H1 (cell line): ENCODE data around the gene TMEM221. TPM values are rescaled to one million over a fixed set of nuclear protein-coding genes. Genes with fewer than 3 reads are reported as not detected.

Experiments used
- BRCA1 ChIP-seq: IDR thresholded peaks from 2 replicates; pipeline ENCODE4 v1.6.1; 2012; ENCODE audit warnings: low read depth, low read length, improper control_type of control experiment
- CBX5 ChIP-seq: fragments of 300-800, 300-1000 bp; sonication (generic); IDR thresholded peaks from 2 replicates; pipeline ENCODE4 v1.7.1; 2016; ENCODE audit warnings: antibody characterized with exemption, low read length, low read depth
- CBX8 ChIP-seq: fragments of 300-800, 300-1000 bp; sonication (generic); IDR thresholded peaks from 2 replicates; pipeline ENCODE4 v1.7.1; 2016; ENCODE audit warnings: low read depth, low read length, borderline replicate concordance
- CEBPB ChIP-seq: IDR thresholded peaks from 2 replicates; pipeline ENCODE4 v1.6.1; 2012; ENCODE audit warnings: low read depth, low read length
- EGR1 ChIP-seq: IDR thresholded peaks from 2 replicates; pipeline ENCODE4 v1.6.1; 2011; ENCODE audit warnings: low read depth, low read length, borderline replicate concordance
- EP300 ChIP-seq, 2 experiments: IDR thresholded peaks; 1 replicate in 1 of 2; 2 replicates in 1 of 2; pipeline ENCODE4 v1.6.1; 2011 to 2012; ENCODE audit warnings: low read depth in 2 of 2, low read length in 2 of 2, mild to moderate bottlenecking in 2 of 2, borderline replicate concordance in 1 of 2, inconsistent platforms in 1 of 2, moderate library complexity in 1 of 2
- EZH2 ChIP-seq: fragments of 200-600 bp; sonication (generic); IDR thresholded peaks from 2 replicates; pipeline ENCODE4 v1.7.1; 2012; ENCODE audit warnings: low read depth, mild to moderate bottlenecking, moderate library complexity, low read length, inconsistent platforms; ENCODE audit not compliant: severe bottlenecking
- JUN ChIP-seq: IDR thresholded peaks from 2 replicates; pipeline ENCODE4 v1.6.1; 2011; ENCODE audit warnings: low read depth, mild to moderate bottlenecking, improper control_type of control experiment, low read length
- KDM1A ChIP-seq: fragments of 200-600, 300-600 bp; sonication (generic); IDR thresholded peaks from 2 replicates; pipeline ENCODE4 v1.7.1; 2016; ENCODE audit warnings: mild to moderate bottlenecking, low read length, borderline replicate concordance
- MAFK ChIP-seq: IDR thresholded peaks from 2 replicates; pipeline ENCODE4 v1.6.1; 2012; ENCODE audit warnings: low read depth, mild to moderate bottlenecking, improper control_type of control experiment, low read length
- NANOG ChIP-seq: IDR thresholded peaks from 2 replicates; pipeline ENCODE4 v1.6.1; 2011; ENCODE audit warnings: low read length, low read depth, mild to moderate bottlenecking, inconsistent platforms; ENCODE audit not compliant: insufficient read depth, poor library complexity, severe bottlenecking
- PHF8 ChIP-seq: fragments of 200-600 bp; sonication (generic); conservative IDR thresholded peaks from 2 replicates; pipeline ENCODE4 v1.7.1; 2012; ENCODE audit warnings: low read depth, mild to moderate bottlenecking, inconsistent platforms, low read length, moderate library complexity
- POLR2A ChIP-seq, 2 experiments: IDR thresholded peaks; 1 replicate in 1 of 2; 2 replicates in 1 of 2; pipeline ENCODE4 v1.6.1; 2011; ENCODE audit warnings: low read depth in 2 of 2, low read length in 2 of 2, mild to moderate bottlenecking in 2 of 2; ENCODE audit errors: control extremely low read depth in 1 of 2
- RBBP5 ChIP-seq: IDR thresholded peaks from 2 replicates; pipeline ENCODE4 v1.7.1; 2012; ENCODE audit warnings: low read depth, mild to moderate bottlenecking, inconsistent platforms, low read length, moderate library complexity, borderline replicate concordance
- RXRA ChIP-seq: IDR thresholded peaks from 2 replicates; pipeline ENCODE4 v1.6.1; 2011; ENCODE audit warnings: low read depth, mild to moderate bottlenecking, low read length, moderate library complexity; ENCODE audit not compliant: insufficient read depth
- SAP30 ChIP-seq: fragments of 300-600 bp; sonication (generic); IDR thresholded peaks from 2 replicates; pipeline ENCODE4 v1.7.1; 2012; ENCODE audit warnings: low read length, moderate library complexity, mild to moderate bottlenecking, inconsistent platforms; ENCODE audit not compliant: insufficient read depth, insufficient replicate concordance
- SIN3A ChIP-seq, 2 experiments: IDR thresholded peaks in 1 of 2; conservative IDR thresholded peaks in 1 of 2; 2 replicates each; pipeline ENCODE4 v1.6.1; 2011 to 2012; ENCODE audit warnings: low read length in 2 of 2, improper control_type of control experiment in 1 of 2, low read depth in 1 of 2, mild to moderate bottlenecking in 1 of 2
- SP2 ChIP-seq: IDR thresholded peaks from 2 replicates; pipeline ENCODE4 v1.6.1; 2012; ENCODE audit warnings: mild to moderate bottlenecking, low read length, inconsistent platforms
- SRF ChIP-seq: IDR thresholded peaks from 2 replicates; pipeline ENCODE4 v1.6.1; 2011; ENCODE audit warnings: mild to moderate bottlenecking, low read depth, low read length, moderate library complexity
- TAF7 ChIP-seq: optimal IDR thresholded peaks from 2 replicates; pipeline ENCODE3; 2011; ENCODE audit warnings: low read depth, mild to moderate bottlenecking, inconsistent platforms, low read length, moderate library complexity, borderline replicate concordance
- USF2 ChIP-seq: IDR thresholded peaks from 2 replicates; pipeline ENCODE4 v1.6.1; 2011; ENCODE audit warnings: low read length, improper control_type of control experiment
- YY1 ChIP-seq: IDR thresholded peaks from 2 replicates; pipeline ENCODE4 v1.6.1; 2011; ENCODE audit warnings: low read depth, mild to moderate bottlenecking, low read length
- ZNF274 ChIP-seq: IDR thresholded peaks from 2 replicates; pipeline ENCODE4 v1.7.0; 2012; ENCODE audit warnings: low read length, borderline replicate concordance; ENCODE audit errors: extremely low read depth
- polyA plus RNA-seq, 7 experiments: library from polyadenylated mRNA; depleted of rRNA in 3 of 7; stranded (reverse) in 5 of 7; unstranded in 2 of 7; fragments of >200 nt in 5 of 7; fragments of 200-250 nt in 2 of 7; gene quantifications; 1 replicate in 5 of 7; 2 replicates in 1 of 7; 4 replicates in 1 of 7; pipeline versions ENCODE4 v1.2.1 to v1.2.3, GENCODE V29; 2011 to 2013; ENCODE audit warnings: missing spikeins in 2 of 7, mixed read lengths in 2 of 7
- total RNA-seq: library from RNA; stranded (reverse); fragmentation: NEBNext Ultra II Directional; extraction: Animal tissue kit (Norgen Biotek cat#: 25700); gene quantifications from 2 replicates; pipeline ENCODE4 v1.2.1, GENCODE V29; 2021

Gene TMEM221
- total and polyA plus RNA-seq, 2 of the 8 experiments (the other 6 are each of a cell fraction or from before 2014, with no cell fraction given) = 1.4 to 2.0 TPM

- no peak for TF ChIP-seq EZH2
- TF ChIP-seq CBX8 = no peak
- no peak for TF ChIP-seq CEBPB
- TF ChIP-seq EP300 (IDR thresholded peaks at IDR 0.05; ENCODE audit: borderline replicate concordance in 1 of 2, low read depth in 2 of 2, low read length in 2 of 2) = peak in 1 of 2 experiments; percentile 68; a peak in 1 of 3 replicates
- no peak for TF ChIP-seq BRCA1
- no peak for TF ChIP-seq EGR1
- no peak for TF ChIP-seq PHF8
- peak; percentile 50; the same call in 1 of the 2 replicates for TF ChIP-seq RBBP5
- TF ChIP-seq SRF = no peak
- TF ChIP-seq USF2 = no peak
- no peak for TF ChIP-seq JUN
- TF ChIP-seq TAF7 = peak; percentile 12
- TF ChIP-seq SP2 = no peak
- TF ChIP-seq RXRA = no peak
- TF ChIP-seq NANOG = no peak
- no peak for TF ChIP-seq MAFK
- TF ChIP-seq KDM1A = no peak
- no peak for TF ChIP-seq YY1
- no peak; a peak in 1 of 3 replicates for TF ChIP-seq POLR2A (IDR thresholded peaks at IDR 0.05; ENCODE audit: control extremely low read depth in 1 of 2, low read depth in 2 of 2, low read length in 2 of 2)
- TF ChIP-seq SAP30 = no peak
- no peak for TF ChIP-seq CBX5
- TF ChIP-seq SIN3A (conservative IDR thresholded peaks at IDR 0.05 in 1 of 2, IDR thresholded peaks at IDR 0.05 in 1 of 2; ENCODE audit: low read depth in 1 of 2, low read length in 2 of 2) = peak in 1 of 2 experiments; percentile 12; a peak in 1 of 4 replicates
- TF ChIP-seq ZNF274 = no peak
These were observed 57.6 kb downstream of the TMEM221 start (continued) for GRCh38 chr19:17390665-17391370.
